Neuronal stem cell (in vitro differentiated cells): ENCODE measurements around the gene RPUSD4.

Experiments
- DNase-seq: peaks from one replicate; pipeline ENCODE4 v3.0.0-alpha.2; 2013; ENCODE audit warnings: low spot score
- H2AFZ ChIP-seq: one replicate; pipeline ENCODE4 v1.6.1; 2013; ENCODE audit warnings: mild to moderate bottlenecking, low read length, inconsistent platforms
- H2AK5ac ChIP-seq: 2 replicates; pipeline ENCODE4 v1.6.1; 2013; ENCODE audit warnings: low read depth, mild to moderate bottlenecking, inconsistent platforms, low read length, moderate library complexity, mixed read lengths
- H2BK120ac ChIP-seq: 2 replicates; pipeline ENCODE4 v1.6.1; 2013; ENCODE audit warnings: low read depth, mild to moderate bottlenecking, inconsistent platforms, low read length, moderate library complexity, mixed read lengths
- H2BK12ac ChIP-seq: one replicate; pipeline ENCODE4 v1.6.1; 2013; ENCODE audit warnings: low read length, inconsistent platforms
- H2BK15ac ChIP-seq: 2 replicates; pipeline ENCODE4 v1.6.1; 2013; ENCODE audit warnings: mild to moderate bottlenecking, low read length, inconsistent platforms, mixed read lengths
- H2BK5ac ChIP-seq: one replicate; pipeline ENCODE4 v1.6.1; 2013; ENCODE audit warnings: inconsistent platforms, mild to moderate bottlenecking, low read length, moderate library complexity
- H3K14ac ChIP-seq: one replicate; pipeline ENCODE4 v1.6.1; 2013; ENCODE audit warnings: low read length, inconsistent platforms
- H3K18ac ChIP-seq: 2 replicates; pipeline ENCODE4 v1.6.1; 2013; ENCODE audit warnings: low read length, inconsistent platforms
- H3K23ac ChIP-seq: 2 replicates; pipeline ENCODE4 v1.6.1; 2013; ENCODE audit warnings: low read depth, mild to moderate bottlenecking, mixed read lengths, low read length, inconsistent platforms; ENCODE audit not compliant: poor library complexity
- H3K27ac ChIP-seq: replicated peaks from 3 replicates; pipeline ENCODE4 v1.5.1; 2013; ENCODE audit warnings: low read length, inconsistent platforms
- H3K27me3 ChIP-seq, 3 experiments: 2 replicates each; pipeline ENCODE4 v1.6.1; 2013; ENCODE audit warnings: low read length in 3 of 3, mild to moderate bottlenecking in 2 of 3, inconsistent platforms in 1 of 3, low read depth in 1 of 3, mixed read lengths in 1 of 3, moderate library complexity in 1 of 3; ENCODE audit not compliant: control insufficient read depth in 3 of 3, insufficient read depth in 3 of 3
- H3K36me3 ChIP-seq, 2 donors: replicated peaks in 1 of 2; 2 replicates each; pipeline ENCODE4 v1.6.1; 2013; ENCODE audit warnings: low read length in 2 of 2; ENCODE audit not compliant: control insufficient read depth in 2 of 2, insufficient read depth in 2 of 2
- H3K4ac ChIP-seq: 2 replicates; pipeline ENCODE4 v1.6.1; 2013; ENCODE audit warnings: inconsistent platforms, mild to moderate bottlenecking, low read length, moderate library complexity
- H3K4me1 ChIP-seq, 2 donors: 1 replicate in 1 of 2; 2 replicates in 1 of 2; pipeline ENCODE4 v1.6.1; 2013; ENCODE audit warnings: low read length in 2 of 2, low read depth in 1 of 2; ENCODE audit not compliant: control insufficient read depth in 2 of 2, insufficient read depth in 1 of 2
- H3K4me2 ChIP-seq: one replicate; pipeline ENCODE4 v1.6.1; 2013; ENCODE audit warnings: mild to moderate bottlenecking, low read length, inconsistent platforms; ENCODE audit not compliant: insufficient read depth, poor library complexity, severe bottlenecking
- H3K4me3 ChIP-seq, 2 donors: 2 replicates each; pipeline ENCODE4 v1.5.1; 2013; ENCODE audit warnings: low read length in 2 of 2, mild to moderate bottlenecking in 2 of 2, inconsistent platforms in 1 of 2, moderate library complexity in 1 of 2
- H3K79me1 ChIP-seq: one replicate; pipeline ENCODE4 v1.6.1; 2013; ENCODE audit warnings: low read depth, mild to moderate bottlenecking, inconsistent platforms, low read length, moderate library complexity
- H3K9ac ChIP-seq: one replicate; pipeline ENCODE4 v1.6.1; 2013; ENCODE audit warnings: mild to moderate bottlenecking, low read depth, low read length, inconsistent platforms; ENCODE audit not compliant: poor library complexity
- H3K9me3 ChIP-seq, 2 donors: replicated peaks in 1 of 2; 2 replicates each; pipeline versions ENCODE3 to v1.6.1; 2013; ENCODE audit warnings: low read length in 2 of 2, mild to moderate bottlenecking in 2 of 2, inconsistent platforms in 1 of 2, low read depth in 1 of 2, mixed read lengths in 1 of 2, moderate library complexity in 1 of 2; ENCODE audit not compliant: control insufficient read depth in 2 of 2, insufficient read depth in 1 of 2
- H4K8ac ChIP-seq: one replicate; pipeline ENCODE4 v1.6.1; 2013; ENCODE audit warnings: low read depth, mild to moderate bottlenecking, inconsistent platforms, low read length, moderate library complexity
- H4K91ac ChIP-seq: one replicate; pipeline ENCODE4 v1.6.1; 2013; ENCODE audit warnings: low read length, low read depth, mild to moderate bottlenecking, inconsistent platforms; ENCODE audit not compliant: poor library complexity
- WGBS, 2 donors: extraction: QIAGEN DNeasy Blood & Tissue Kit; methylation state at CpG; one replicate each; pipeline ENCODE4 v1.1.7; 2013; ENCODE audit warnings: missing lambda C conversion rate in 2 of 2, mixed read lengths in 1 of 2; ENCODE audit not compliant: insufficient read length in 2 of 2, insufficient replicate concordance in 1 of 2; ENCODE audit errors: extremely low coverage in 2 of 2; 5-methylcytosine and 5-hydroxymethylcytosine counted together

Gene RPUSD4

GRCh38 chr11:126217491-126217890 is 6.0 kb upstream of the RPUSD4 start:
- H3K36me3 ChIP-seq: no peaks in the 10 kb centered on the region
- no peak overlapping the region for H2BK15ac ChIP-seq
- no peak overlapping the region for H2BK5ac ChIP-seq
- no peak overlapping the region for H2BK12ac ChIP-seq
- no CpG with 5 or more reads among the region's 1 CpG for WGBS, 2 donors
- H3K18ac ChIP-seq: no peak overlapping the region
- no peak overlapping the region for H4K91ac ChIP-seq
- H3K9ac ChIP-seq: no peak overlapping the region
- H3K79me1 ChIP-seq: peaks cover 2% of the 10 kb centered on the region
- H3K23ac ChIP-seq: no peak overlapping the region
- no peak overlapping the region for H4K8ac ChIP-seq
- H3K4me2 ChIP-seq: no peak overlapping the region
- no peak overlapping the region for H3K4me3 ChIP-seq
- no peak overlapping the region for H2BK120ac ChIP-seq
- H3K4ac ChIP-seq: no peak overlapping the region
- H2AFZ ChIP-seq: no peak overlapping the region
- H3K9me3 ChIP-seq: no peaks in the 10 kb centered on the region
- H3K14ac ChIP-seq: no peak overlapping the region
- no peak overlapping the region for H3K27ac ChIP-seq
- H3K27me3 ChIP-seq: no peaks in the 10 kb centered on the region
- no peak for DNase-seq
- peaks cover 0 to 2% of the 10 kb centered on the region in 2 donors for H3K4me1 ChIP-seq
- H2AK5ac ChIP-seq: no peak overlapping the region

- Histone ChIP-seq H2BK5ac (no peak overlapping the region), H3K36me3 (no peaks in the 10 kb centered on the region), H2AFZ (no peak overlapping the region), H3K23ac (no peak overlapping the region), H3K4me1 (peaks cover 0 to 2% of the 10 kb centered on the region in 2 donors), H3K79me1 (peaks cover 2% of the 10 kb centered on the region), H3K27me3 (no peaks in the 10 kb centered on the region), H4K91ac (no peak overlapping the region), H3K4me2 (no peak overlapping the region), H3K27ac (no peak overlapping the region), H3K18ac (no peak overlapping the region), H3K4ac (no peak overlapping the region), H3K9me3 (no peaks in the 10 kb centered on the region), H2BK12ac (no peak overlapping the region), H3K9ac (no peak overlapping the region), H2AK5ac (no peak overlapping the region), H3K4me3 (no peak overlapping the region), H2BK15ac (no peak overlapping the region), H3K14ac (no peak overlapping the region), H2BK120ac (no peak overlapping the region), H4K8ac (no peak overlapping the region)
- no peak for DNase-seq
- no CpG with 5 or more reads among the region's 6 CpGs for WGBS, 2 donors
These were observed 5.3 kb upstream of the RPUSD4 start for GRCh38 chr11:126216526-126217305.

GRCh38 chr11:126214841-126215240 is 3.4 kb upstream of the RPUSD4 start:
- H2AFZ ChIP-seq: no peak overlapping the region
- H3K36me3 ChIP-seq: peaks cover 0 to 4% of the 10 kb centered on the region in 2 donors
- no peak overlapping the region for H4K91ac ChIP-seq
- no peak overlapping the region for H3K9ac ChIP-seq
- H3K4me2 ChIP-seq: no peak overlapping the region
- H2BK5ac ChIP-seq: no peak overlapping the region
- H2BK12ac ChIP-seq: no peak overlapping the region
- no peaks in the 10 kb centered on the region for H3K27me3 ChIP-seq
- H3K27ac ChIP-seq: no peak overlapping the region
- WGBS, 2 donors: no CpG with 5 or more reads among the region's 6 CpGs
- H3K4me3 ChIP-seq: no peak overlapping the region
- H3K23ac ChIP-seq: no peak overlapping the region
- H2BK120ac ChIP-seq: no peak overlapping the region
- H3K14ac ChIP-seq: no peak overlapping the region
- no peak for DNase-seq
- H4K8ac ChIP-seq: no peak overlapping the region
- no peak overlapping the region for H3K18ac ChIP-seq
- peaks cover 2% of the 10 kb centered on the region for H3K79me1 ChIP-seq
- peaks cover 0 to 5% of the 10 kb centered on the region in 2 donors for H3K4me1 ChIP-seq
- H2BK15ac ChIP-seq: no peak overlapping the region
- no peak overlapping the region for H2AK5ac ChIP-seq
- no peak overlapping the region for H3K4ac ChIP-seq
- no peaks in the 10 kb centered on the region for H3K9me3 ChIP-seq

- Histone ChIP-seq H3K27ac (no peak overlapping the region), H4K91ac (no peak overlapping the region), H3K79me1 (peaks cover 2% of the 10 kb centered on the region), H2AK5ac (no peak overlapping the region), H3K36me3 (peaks cover 2 to 8% of the 10 kb centered on the region in 2 donors), H3K23ac (no peak overlapping the region), H2BK120ac (no peak overlapping the region), H3K4ac (no peak overlapping the region), H2BK15ac (no peak overlapping the region), H3K4me2 (no peak overlapping the region), H2AFZ (no peak overlapping the region), H2BK12ac (no peak overlapping the region), H3K9me3 (no peaks in the 10 kb centered on the region), H3K14ac (no peak overlapping the region), H4K8ac (no peak overlapping the region), H3K27me3 (no peaks in the 10 kb centered on the region), H3K4me3 (no peak overlapping the region), H3K18ac (no peak overlapping the region), H3K9ac (no peak overlapping the region), H3K4me1 (peaks cover 0 to 5% of the 10 kb centered on the region in 2 donors), H2BK5ac (no peak overlapping the region)
- WGBS, 2 donors: no CpG with 5 or more reads among the region's 2 CpGs
- no peak for DNase-seq
These were observed 3.0 kb upstream of the RPUSD4 start for GRCh38 chr11:126214441-126214840.
